DMS153 treated with DMSO at 0.1 percent for 48 hours (cell line): ENCODE data around the gene VPS35L.
A peak's percentile ranks its signal among the peaks of the same experiment; 100 is the strongest.
"Not testable (repeated sequence)": the region's sequence is repeated elsewhere in the genome, so short reads cannot be mapped to it uniquely, and the experiment has no call there.

ENCODE experiments used
- DNase-seq: peaks from one replicate; lab custom pipeline; 2025; ENCODE audit not compliant: unreplicated experiment; lab: John Stamatoyannopoulos, UW

VPS35L gene

DNA sequence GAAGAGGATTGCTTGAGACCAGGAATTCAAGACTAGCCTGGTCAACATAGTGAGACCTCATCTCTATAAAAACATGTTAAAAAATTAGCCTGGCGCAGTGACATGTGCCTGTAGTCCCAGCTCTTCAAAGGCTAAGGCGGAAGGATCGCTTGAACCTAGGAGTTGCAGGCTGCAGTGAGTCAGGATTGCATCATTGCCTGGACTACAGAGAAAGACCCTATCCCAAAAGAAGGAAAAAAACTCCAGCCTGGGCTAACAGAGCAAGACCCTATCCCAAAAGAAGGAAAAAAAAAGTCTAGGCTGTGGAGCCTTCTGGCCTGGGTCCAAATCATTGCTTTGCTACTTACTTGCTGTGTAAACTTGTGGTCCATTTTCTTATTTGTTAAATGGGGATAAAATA is 26.8 kb upstream of the VPS35L start:
- DNase-seq = no peak

GRCh38 chr16:19532601-19533000 is 22.9 kb upstream of the VPS35L start:
- no peak for DNase-seq

GRCh38 chr16:19540241-19540970 is 15.1 kb upstream of the VPS35L start:
- DNase-seq = no peak

- peak; percentile 93 for DNase-seq
Observed at GRCh38 chr16:19542138-19542821, 13.2 kb upstream of the VPS35L start.

- DNase-seq = not testable (repeated sequence)
Observed at GRCh38 chr16:19543278-19543996, 12.1 kb upstream of the VPS35L start.

DNA sequence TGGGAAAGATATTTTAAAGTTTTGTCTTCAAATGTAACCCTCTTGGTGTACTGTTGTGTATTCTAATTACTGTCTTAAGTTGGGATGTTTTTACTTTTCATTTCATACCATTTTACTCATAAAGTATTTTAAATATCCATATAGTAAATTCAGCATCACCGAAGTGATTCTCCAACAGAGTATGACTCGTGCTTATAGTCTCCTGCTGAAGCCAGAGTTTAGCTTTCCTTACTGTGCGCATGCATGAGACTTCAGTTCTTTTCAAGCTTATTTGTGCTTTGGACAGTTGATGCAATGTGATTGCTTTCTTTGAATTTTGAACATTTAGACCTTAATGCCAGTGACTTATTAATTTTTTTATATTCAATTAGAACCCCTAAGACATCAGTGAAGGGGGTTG is 7.4 kb upstream of the VPS35L start:
- no peak for DNase-seq

- DNase-seq = no peak
Observed at GRCh38 chr16:19549673-19550072, 5.8 kb upstream of the VPS35L start.

- no peak for DNase-seq
Observed at GRCh38 chr16:19555938-19556771, 652 bp downstream of the VPS35L start.

GRCh38 chr16:19559242-19559910 is 3.9 kb downstream of the VPS35L start:
- DNase-seq = peak; percentile 46

- no peak for DNase-seq
Observed at GRCh38 chr16:19560078-19560477, 4.6 kb downstream of the VPS35L start.

- no peak for DNase-seq
Observed at GRCh38 chr16:19563377-19563776, 7.9 kb downstream of the VPS35L start.

GRCh38 chr16:19566362-19566761 is 10.9 kb downstream of the VPS35L start:
- DNase-seq = no peak

- no peak for DNase-seq
Observed at GRCh38 chr16:19567560-19567959, 12.1 kb downstream of the VPS35L start.

DNA sequence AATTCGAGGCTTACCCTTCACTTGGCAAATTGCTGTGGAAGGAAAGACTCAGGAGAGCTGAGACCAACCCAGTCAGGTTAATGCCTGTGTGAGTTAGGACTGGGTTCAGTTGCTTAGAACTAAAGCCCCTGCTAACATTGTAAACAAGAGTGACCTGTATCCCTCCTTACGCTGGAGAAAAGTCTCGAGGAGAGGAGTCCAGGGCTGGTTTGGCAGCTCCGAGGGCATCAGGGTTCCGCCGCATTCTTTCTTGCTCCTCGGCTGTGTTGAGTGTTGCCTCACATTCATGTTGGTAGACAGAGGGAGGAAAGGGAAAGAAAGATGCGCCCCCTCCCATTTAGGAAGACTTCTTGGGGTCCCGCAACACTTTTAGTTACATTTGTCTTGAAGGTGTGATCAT is 18.5 kb downstream of the VPS35L start:
- no peak for DNase-seq

DNA sequence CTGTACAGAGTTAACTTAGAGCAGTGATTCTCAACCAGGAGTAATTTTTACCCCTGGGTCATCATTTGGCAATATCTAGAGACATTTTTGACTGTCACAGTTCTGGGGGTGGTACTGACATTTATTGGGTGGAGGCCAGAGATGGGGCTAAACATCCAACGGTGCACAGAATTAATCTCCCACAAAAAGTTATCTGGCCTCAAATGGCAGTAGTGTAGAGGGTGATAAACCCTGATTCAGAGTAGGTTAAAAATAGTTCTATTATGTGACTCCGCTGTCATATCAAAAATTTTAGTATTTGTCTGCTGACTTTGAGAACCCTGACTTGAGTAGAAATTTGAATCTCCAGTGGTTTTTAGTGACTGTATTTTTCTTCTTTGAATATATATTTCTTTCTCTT is 19.1 kb downstream of the VPS35L start:
- no peak for DNase-seq

DNA sequence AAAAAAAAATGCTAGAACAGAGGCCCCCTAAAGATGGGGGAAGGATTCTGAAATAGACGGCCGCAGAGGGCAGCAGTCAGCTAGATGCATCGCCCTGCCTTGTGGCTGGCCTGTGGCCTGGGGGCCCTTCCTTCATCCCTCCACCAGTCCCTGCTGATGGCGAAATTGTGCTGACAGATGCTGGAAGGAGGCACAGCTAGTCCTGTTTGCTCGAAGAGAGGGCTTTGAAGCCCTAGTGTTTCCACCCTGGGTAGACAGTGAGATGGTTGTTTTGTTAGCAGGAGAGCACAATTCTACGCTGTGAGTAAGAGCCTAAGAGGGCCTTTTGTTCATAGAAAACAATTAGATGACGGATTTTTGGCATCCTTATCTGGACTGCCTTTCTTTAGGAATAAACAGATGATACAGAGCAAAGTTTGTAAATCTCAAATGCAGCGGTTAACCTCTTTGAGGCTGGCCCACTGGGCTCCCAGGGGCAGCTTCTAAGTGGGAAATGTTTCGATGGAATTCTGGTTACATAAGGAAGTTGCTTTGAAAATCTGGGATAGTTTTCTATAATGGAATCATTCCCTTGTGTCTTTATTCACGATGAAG is 23.0 kb downstream of the VPS35L start:
- DNase-seq = no peak

GRCh38 chr16:19582050-19582831 is 26.7 kb downstream of the VPS35L start:
- DNase-seq = no peak

- DNase-seq = no peak
Observed at GRCh38 chr16:19583665-19584300, 28.3 kb downstream of the VPS35L start.

GRCh38 chr16:19588661-19589060 is 33.2 kb downstream of the VPS35L start:
- no peak for DNase-seq
